D721Med (cell line): ENCODE measurements around the gene ATP1A4.

Experiments used
- DNase-seq: peaks from one replicate; pipeline ENCODE4 v3.0.0; 2011; ENCODE audit warnings: low spot score; ENCODE audit not compliant: insufficient read length
- FAIRE-seq: peaks from 2 replicates; lab custom pipeline; 2011; peaks lifted over from hg19 to GRCh38; lab: Jason Lieb, UNC
- CTCF ChIP-seq: IDR thresholded peaks from 2 replicates; pipeline ENCODE4 v1.5.1; 2012; ENCODE audit warnings: mild to moderate bottlenecking, control low read depth; ENCODE audit not compliant: insufficient read depth; ENCODE audit errors: missing control alignments

Gene ATP1A4

GRCh38 chr1:160216301-160216700, 64.9 kb downstream of the ATP1A4 start:
- DNase-seq = no peak
- FAIRE-seq = no peak
- no peak for TF ChIP-seq CTCF

- no peak for TF ChIP-seq CTCF
- no peak for FAIRE-seq
- no peak for DNase-seq
Observed at GRCh38 chr1:160217481-160218051, 66.2 kb downstream of the ATP1A4 start.

GRCh38 chr1:160219062-160219929, 67.9 kb downstream of the ATP1A4 start:
- peak; percentile 52 for TF ChIP-seq CTCF
- FAIRE-seq (no peak), DNase-seq (no peak)

GRCh38 chr1:160220301-160220700, 68.9 kb downstream of the ATP1A4 start:
- no peak for DNase-seq
- no peak for TF ChIP-seq CTCF
- no peak for FAIRE-seq

- DNase-seq = no peak
- TF ChIP-seq CTCF = no peak
- no peak for FAIRE-seq
Observed at GRCh38 chr1:160221089-160221488, 69.7 kb downstream of the ATP1A4 start.

GRCh38 chr1:160222546-160222945, 71.1 kb downstream of the ATP1A4 start:
- no peak for TF ChIP-seq CTCF
- FAIRE-seq (no peak), DNase-seq (no peak)

- FAIRE-seq = no peak
- TF ChIP-seq CTCF = no peak
- DNase-seq = no peak
Observed at GRCh38 chr1:160224606-160225005, 73.2 kb downstream of the ATP1A4 start.
